BJ (cell line): ENCODE data around the gene APOBEC3G. TPM values are rescaled to one million over a fixed set of nuclear protein-coding genes. Genes with fewer than 3 reads are reported as not detected.
A peak's percentile ranks its signal among the peaks of the same experiment; 100 is the strongest.

ENCODE experiments used
- CTCF ChIA-PET: fragments of 350-600 bp; formaldehyde crosslinking; extraction: SDS; loops from one replicate; lab custom pipeline; 2021; ENCODE audit warnings: antibody characterized with exemption, inconsistent platforms; lab: Yijun Ruan, JAX
- POLR2A ChIA-PET: fragments of 300-600 bp; sonication (Branson Sonifier 250); formaldehyde crosslinking; extraction: SDS; loops from one replicate; lab custom pipeline; 2021; ENCODE audit warnings: antibody characterized with exemption; lab: Charles Lee
- DNase-seq: peaks from one replicate; pipeline ENCODE4 v3.0.0-alpha.2; 2011; ENCODE audit warnings: low read depth
- H3K27me3 ChIP-seq: 2 replicates; pipeline ENCODE4 v1.6.0; 2011; ENCODE audit warnings: low read length; ENCODE audit not compliant: control insufficient read depth, insufficient read depth
- H3K36me3 ChIP-seq: 2 replicates; pipeline ENCODE4 v1.5.1; 2011; ENCODE audit warnings: low read length; ENCODE audit not compliant: control insufficient read depth, insufficient read depth
- H3K4me3 ChIP-seq: 2 replicates; pipeline ENCODE4 v1.5.1; 2011; ENCODE audit warnings: low read depth, mild to moderate bottlenecking, control low read depth, low read length
- CTCF ChIP-seq: IDR thresholded peaks from 2 replicates; pipeline ENCODE4 v1.5.1; 2011; ENCODE audit warnings: low read depth, mild to moderate bottlenecking, control low read depth, inconsistent platforms, low read length, moderate library complexity; ENCODE audit not compliant: insufficient read depth
- polyA plus RNA-seq: library from polyadenylated mRNA; depleted of rRNA; stranded (reverse); fragments of >200 nt; gene quantifications from 2 replicates; pipeline ENCODE4 v1.2.3, GENCODE V29; 2011

Gene APOBEC3G
- polyA plus RNA-seq, 1 experiment: 7.3 TPM

GRCh38 chr22:39132871-39133524 is 55.9 kb downstream of the APOBEC3G start:
- no peaks in the 10 kb centered on the region for H3K27me3 ChIP-seq
- POLR2A ChIA-PET: no interaction called here
- DNase-seq: no peak
- CTCF ChIA-PET: interaction anchor here (2.6 to 3.5 kb wide), 2 partner anchors 263 kb away, joined by 11 read pairs; no protein-coding TSS in a partner anchor
- H3K4me3 ChIP-seq: no peak overlapping the region
- no peak for TF ChIP-seq CTCF
- no peaks in the 10 kb centered on the region; the same call in 1 of the 2 replicates for H3K36me3 ChIP-seq

GRCh38 chr22:39133871-39134270 is 56.8 kb downstream of the APOBEC3G start:
- Histone ChIP-seq H3K4me3 (no peak overlapping the region), H3K36me3 (no peaks in the 10 kb centered on the region; the same call in 1 of the 2 replicates), H3K27me3 (no peaks in the 10 kb centered on the region)
- ChIA-PET POLR2A (no interaction called here), CTCF (interaction anchor here (1.7 to 3.5 kb wide), 3 partner anchors 10 to 264 kb away, joined by 4 to 11 read pairs (median 5); no protein-coding TSS in a partner anchor)
- TF ChIP-seq CTCF: no peak
- no peak for DNase-seq

- no peak for DNase-seq
- Histone ChIP-seq H3K36me3 (no peaks in the 10 kb centered on the region; the same call in 1 of the 2 replicates), H3K4me3 (no peak overlapping the region), H3K27me3 (no peaks in the 10 kb centered on the region)
- no peak for TF ChIP-seq CTCF
- POLR2A ChIA-PET: no interaction called here
- CTCF ChIA-PET: interaction anchor here (1.1 to 3.5 kb wide), 10 partner anchors 11 to 394 kb away, joined by 3 to 11 read pairs (median 5); partner anchors contain the start of gene CBX7
Measured at GRCh38 chr22:39134366-39135091, 57.5 kb downstream of the APOBEC3G start.

GRCh38 chr22:39135092-39135896 is 58.2 kb downstream of the APOBEC3G start:
- DNase-seq: no peak
- no peaks in the 10 kb centered on the region; the same call in 1 of the 2 replicates for H3K36me3 ChIP-seq
- ChIA-PET POLR2A (no interaction called here), CTCF (interaction anchor here (0.7 to 3.5 kb wide), 15 partner anchors 9 to 394 kb away, joined by 3 to 11 read pairs (median 5); partner anchors contain the start of gene CBX7)
- no peaks in the 10 kb centered on the region for H3K27me3 ChIP-seq
- TF ChIP-seq CTCF: peak; percentile 68
- no peak overlapping the region for H3K4me3 ChIP-seq
